Kidney tubule cell (primary cell): Measurements from ENCODE around the gene FGF9.

ENCODE experiments used
- DNase-seq: peaks from one replicate; pipeline ENCODE4 v3.0.0-alpha.2; 2018; ENCODE audit warnings: low spot score

FGF9 gene

DNA sequence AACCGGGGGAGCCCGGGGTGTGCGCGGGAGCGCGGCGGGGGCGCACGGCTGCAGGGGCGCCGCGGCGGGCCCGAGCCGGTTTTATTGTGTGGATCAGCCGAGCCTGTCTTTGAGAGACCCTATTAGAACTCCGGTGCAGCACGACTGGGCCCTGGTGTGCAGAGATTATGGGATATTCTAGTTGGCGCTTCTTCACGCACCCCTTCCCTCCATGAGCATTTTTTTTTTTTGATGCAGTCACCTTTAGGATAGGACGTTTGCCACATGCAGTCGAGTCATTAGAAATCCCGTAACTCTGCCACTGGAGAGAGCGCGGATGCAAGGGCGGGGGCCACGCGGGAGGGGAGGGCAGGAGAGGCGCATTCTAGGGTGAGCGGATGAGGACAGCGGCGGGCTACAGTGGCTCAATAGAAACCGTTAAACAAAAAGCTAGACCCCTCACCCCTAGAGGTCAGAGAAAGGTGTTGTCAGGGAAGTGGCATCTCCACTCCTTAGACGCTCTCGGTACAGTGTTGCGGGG is 3.7 kb downstream of the FGF9 start:
- DNase-seq: no peak

DNA sequence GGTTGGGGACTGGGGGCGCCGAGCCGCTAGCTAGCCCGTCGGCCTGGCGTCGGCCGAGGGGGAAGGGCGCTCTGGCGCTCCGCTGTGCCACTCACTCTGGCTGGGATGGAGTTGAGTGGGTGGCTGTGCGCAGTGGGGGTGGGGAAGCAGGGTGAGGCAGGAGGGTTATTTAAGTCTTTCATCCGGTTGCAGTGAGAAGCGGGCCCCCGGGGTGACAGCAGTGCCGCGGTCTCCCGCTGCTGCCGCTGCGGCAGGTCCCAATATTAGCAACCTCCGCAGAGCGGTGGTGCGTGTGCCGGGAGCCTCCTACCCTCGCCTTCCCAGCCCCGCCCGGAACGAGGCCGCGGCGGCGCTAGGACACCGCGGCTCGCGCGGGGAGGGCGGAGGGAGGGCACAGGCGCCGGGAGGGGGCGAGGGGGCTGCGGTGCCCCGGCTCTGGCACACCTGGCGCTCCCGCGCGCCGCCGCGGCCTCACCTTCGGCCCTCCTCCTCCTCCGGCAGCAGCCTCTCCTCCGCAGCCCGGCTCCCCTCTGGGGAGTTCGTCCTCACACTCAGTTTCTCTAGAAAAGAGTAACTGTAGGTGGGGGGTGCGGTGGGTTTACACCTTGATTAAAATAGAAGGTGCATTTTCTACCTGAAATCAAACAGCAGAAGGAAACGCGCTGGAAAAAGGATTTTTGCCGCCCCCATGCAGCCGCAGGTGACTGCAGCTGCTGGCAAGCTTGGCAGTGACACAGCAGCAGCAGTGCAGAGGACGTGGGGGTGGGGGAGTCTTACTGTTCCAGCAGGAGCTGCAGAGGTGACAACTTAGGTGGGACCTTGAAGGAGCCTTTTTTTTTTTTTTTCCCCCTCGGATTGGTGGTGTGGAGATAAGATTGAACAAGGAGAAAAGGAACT is 4.5 kb downstream of the FGF9 start:
- peak; percentile 23 for DNase-seq

GRCh38 chr13:21676611-21677021 is 5.7 kb downstream of the FGF9 start:
- DNase-seq: peak; percentile 71

- no peak for DNase-seq
Observed at GRCh38 chr13:21677075-21677623, 6.3 kb downstream of the FGF9 start.

DNA sequence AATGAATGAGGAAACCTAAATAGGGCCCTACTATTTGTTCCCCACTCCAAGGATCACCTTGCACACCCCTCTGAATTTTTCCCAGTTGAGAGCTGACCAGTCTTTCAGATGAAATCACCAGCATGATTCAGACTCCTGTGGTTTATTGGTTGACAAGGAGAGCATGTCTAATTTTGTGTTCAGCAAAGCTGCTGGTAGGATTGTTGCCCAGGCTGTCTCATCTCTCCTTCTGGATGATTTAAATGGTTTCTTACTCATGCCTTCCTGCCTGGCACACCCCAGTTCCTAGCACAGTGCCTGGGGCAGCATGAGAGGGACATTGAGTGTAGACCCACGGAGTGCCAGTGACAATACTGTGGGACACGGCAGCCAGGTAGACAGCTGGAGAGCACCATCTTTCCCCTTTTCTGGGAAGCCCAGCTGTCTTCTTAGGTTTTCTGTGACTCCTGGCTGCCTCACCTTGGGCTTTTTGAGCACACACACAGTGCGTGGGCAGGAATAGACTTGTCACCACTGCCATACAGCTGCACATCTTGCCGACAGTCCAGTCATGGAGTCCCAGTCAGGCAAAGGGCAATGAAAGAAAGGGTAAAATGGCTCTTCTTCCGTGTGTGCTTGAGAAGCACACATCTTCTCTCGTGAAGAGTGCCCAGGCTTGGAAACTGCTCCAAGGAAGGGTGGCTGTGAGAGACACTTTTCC is 12.3 kb downstream of the FGF9 start:
- DNase-seq: peak; percentile 97

GRCh38 chr13:21684576-21684975 is 13.7 kb downstream of the FGF9 start:
- DNase-seq: peak; percentile 52

DNA sequence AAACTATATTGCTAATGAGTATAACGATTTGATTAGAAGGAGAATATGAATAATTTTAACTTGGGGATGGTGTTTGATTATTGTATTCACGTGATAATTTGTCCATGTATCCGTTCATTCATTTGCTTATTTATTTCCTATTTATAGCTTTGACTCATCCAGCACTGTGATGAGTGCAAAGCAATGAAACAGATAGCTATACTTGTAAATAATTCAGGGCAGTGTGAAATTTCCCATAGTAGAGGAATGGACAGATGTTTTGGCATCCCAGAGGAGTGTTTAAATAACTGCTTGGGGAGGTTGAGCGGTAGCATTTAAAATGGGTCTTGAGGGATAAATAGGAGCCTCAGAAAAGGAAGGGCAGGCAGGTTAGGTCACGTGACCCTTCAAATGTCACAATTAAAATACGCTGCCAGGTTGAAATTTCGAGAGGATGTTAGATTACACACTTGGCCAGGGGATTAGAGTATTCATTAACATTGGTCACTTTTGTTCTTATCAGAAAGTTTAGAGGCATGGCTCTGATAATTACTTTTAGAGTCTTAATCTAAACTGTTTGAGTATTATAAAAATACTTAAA is 14.7 kb downstream of the FGF9 start:
- DNase-seq: no peak

DNA sequence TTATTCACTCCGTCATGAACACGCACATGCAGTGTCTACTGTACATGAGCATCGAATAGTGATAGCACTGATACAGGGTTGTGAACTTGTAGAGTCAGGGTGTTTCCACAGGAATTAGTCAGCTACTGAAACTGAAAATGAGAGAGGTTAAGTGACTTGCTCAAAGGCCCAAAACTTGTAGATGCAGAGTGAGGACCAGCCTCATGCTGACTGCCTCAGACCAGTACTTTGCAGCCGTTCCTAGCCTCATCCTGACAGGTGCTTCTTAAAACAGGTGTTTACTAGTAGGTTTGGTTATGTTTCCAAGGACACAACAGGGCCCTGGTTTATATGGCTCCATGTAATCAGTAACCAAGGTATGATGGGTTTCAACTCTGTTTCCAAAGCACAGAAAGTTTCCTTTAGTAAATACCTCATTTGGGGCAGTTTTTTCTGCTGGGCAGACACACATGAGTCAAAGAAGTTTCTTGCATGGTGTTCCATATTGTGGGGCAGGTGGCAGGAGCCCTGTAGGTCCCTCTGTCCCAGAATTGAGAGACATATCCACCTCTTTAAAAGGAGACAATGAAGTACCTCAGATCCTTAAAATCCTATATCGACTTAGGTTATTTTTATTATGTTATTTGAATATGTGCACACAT is 16.0 kb downstream of the FGF9 start:
- DNase-seq: peak; percentile 60

DNA sequence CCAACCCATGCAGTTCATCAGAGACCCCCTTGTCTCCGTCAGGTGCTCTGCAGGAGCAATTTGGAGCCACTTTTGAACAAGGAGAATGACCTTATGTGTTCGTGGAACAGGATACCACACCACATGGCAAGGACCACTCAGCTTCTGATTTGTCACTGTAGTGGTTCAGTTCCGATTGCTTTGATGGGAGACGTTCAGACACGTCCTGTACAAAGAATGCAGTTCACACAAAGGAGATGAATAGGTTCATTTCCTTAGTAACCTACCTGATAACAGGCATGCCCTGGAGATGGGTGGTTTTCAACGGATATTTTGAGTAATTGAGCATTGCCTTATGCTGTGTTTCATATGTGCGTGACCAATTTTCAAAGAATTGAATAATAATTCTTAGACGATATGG is 17.2 kb downstream of the FGF9 start:
- DNase-seq: peak; percentile 63

DNA sequence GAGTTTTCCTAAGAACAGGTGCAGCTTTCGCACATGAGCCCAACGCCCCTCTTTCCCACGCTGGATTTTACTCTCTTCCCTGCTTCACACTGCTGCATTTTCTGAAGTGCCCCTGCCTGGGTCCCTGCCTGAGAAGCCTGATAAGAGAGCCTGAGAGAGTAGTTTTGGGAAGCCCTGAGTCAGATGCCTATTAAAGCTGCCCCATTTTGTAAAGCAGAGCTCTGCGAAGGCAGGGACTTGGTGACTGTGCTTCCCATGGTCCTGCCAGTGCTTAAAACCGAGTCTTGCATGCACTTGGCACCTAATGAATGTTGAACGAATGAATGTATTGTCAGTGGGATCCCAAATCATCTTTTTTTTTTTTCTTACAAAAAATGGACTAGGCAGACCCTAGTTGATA is 18.2 kb downstream of the FGF9 start:
- DNase-seq: no peak

GRCh38 chr13:21690955-21691354 is 20.1 kb downstream of the FGF9 start:
- no peak for DNase-seq

DNA sequence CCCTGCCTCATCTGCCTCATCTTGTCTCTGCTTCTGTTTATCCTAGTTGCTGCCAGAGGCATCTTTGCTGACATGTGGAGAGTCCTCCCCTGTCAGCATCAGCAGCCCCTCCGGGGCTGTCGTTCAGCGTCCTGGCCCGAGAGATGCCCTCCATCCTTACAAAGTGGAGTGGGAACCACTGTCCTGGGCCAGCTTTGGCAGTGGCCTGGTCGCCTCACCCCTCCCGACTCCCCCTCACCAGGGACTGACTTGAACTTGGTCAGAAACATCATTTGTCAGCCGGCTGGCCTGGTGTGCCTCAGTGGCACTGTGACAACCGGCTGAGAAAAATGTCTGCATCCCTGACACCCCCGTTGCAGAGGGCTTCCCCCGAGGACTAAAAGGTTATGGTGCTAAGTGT is 20.6 kb downstream of the FGF9 start:
- DNase-seq: no peak

DNA sequence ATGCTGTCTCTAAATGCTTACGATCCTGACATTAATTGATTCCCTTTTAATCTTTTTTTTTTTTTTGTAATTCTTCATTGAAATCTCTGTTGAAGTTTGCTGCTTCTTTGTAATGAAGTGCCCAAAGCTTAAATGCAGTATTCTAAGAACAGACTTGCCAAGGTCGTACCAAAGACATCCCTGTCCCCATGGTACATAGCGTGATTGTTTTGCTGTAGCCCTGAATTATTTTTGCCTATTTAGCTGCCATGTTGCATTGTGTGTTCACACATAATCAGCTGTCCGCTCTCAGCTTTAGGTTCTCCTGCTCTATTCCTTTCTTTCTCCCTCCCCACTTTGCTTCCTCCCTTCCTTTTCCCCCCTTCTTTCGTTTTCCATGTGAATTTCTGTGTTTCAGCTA is 21.1 kb downstream of the FGF9 start:
- no peak for DNase-seq

DNA sequence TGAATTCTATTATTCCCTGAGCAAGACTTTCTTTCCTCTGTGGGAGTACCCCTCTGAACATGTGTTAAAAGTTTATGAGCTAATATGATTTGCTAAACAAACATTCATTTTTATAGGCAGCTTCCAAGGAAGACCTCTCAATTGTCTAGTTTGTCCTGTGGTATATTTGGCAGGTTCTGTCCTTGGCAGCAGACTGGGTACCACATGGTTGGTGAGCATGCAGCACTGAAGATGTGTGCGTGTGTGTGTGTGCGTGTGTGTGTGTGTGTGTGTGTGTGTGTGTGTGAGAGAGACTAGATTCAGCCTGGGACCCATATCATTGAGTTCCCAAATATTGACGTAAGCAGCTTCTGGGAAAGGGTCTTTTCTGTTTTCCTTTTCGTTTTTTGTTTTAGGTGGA is 24.0 kb downstream of the FGF9 start:
- no peak for DNase-seq

DNA sequence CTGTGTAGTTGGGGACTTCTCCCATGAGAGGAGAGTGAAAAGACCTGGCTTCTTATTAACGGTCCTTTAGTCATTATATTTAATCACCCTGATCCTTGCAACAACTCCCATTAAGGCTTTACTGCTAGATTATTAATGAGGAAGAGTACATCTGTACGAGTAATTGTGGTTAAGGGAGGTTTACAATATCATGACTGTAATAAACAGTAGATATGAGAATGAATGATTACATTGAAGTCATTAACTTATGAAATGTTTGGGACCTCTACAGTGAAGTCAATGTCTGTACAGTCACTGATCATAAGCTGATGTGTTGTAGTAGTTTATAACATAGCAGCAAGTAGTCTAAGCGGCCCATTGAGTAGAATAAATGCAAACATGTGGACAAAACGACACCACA is 24.7 kb downstream of the FGF9 start:
- DNase-seq: no peak

DNA sequence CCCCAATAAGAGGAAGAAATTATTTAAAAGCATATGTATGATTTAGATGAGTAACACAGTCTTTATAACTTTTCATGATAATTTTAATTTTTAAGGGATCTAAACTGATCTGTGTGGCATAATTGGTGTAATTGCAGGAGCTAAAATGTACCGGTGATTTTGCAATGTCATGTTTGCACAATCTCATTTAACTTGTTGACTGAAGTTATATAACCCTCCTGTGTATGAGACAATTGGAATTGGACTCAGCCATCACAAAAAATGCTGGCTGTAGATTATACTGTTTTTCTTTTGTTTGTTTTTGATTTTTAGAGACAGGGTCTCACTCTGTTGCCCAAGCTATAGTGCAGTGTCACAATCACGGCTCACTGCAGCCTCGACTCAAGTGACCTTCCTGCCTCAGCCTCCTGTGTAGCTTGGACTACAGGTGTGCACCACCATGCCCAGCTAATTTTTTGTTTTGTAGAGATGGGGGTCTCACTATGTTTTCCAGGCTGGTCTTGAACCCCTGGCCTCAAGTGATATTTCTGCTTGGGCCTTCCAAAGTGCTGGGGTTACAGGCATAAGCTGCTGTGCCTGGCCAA is 26.1 kb downstream of the FGF9 start:
- no peak for DNase-seq

DNA sequence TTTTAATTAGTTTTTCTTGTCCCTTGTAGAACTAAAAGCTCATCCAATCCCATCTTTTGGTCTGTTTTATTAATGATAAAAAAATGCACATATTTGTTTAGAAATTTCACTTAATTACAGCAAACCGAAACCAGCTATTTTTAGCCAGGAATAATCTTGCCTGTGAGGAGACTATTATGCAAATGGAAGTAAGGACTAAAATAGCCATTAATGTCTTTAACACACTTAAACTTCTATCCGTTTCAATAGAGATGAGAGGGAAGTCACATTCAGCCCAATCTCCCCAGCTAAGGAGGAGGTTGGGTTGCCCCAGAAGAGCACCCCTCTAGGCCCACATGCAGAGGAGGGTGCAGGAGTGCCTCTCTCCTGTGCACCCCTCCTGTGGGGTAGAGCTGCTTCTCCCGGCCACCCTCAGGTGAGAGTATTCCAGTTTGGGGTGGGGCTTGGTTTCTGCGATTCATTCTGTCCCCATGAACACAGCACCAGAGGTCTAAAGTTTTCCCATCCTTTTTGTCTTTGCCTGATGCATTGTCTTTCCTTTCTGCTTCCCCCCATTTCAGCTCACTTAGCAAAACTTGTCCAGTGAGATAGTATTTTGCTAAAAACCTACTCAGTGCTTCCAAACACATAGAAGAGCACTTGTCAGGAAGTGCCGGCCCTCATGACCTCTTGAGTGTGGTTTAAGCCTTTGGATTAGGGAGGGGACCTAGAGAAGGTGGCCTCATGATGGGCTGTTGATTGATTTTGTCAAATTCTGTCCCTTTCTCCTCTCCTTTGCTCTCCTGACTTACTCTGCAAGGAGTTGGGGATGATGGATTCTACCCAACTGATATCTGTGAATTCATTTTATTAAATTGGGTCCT is 28.2 kb downstream of the FGF9 start:
- no peak for DNase-seq

- no peak for DNase-seq
Observed at GRCh38 chr13:21701460-21701859, 30.6 kb downstream of the FGF9 start.

DNA sequence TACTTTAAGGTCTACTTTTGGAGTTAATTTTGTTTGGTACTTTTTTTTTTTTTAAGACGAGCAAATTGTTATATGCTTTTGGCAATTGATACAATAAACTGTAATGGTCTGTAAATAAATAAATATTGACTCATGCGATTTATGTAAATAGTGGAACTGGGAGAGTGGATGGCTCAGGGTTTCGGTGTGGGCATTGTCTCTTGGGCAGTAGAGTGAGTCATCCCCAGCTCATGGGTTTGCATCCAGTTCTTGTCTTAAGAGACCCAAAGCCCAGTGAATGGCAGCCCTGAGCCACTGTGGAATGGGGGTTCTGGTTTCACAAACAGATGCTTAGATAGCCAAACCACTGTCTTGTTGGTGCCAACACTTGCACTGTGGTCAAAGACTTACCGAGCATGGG is 33.0 kb downstream of the FGF9 start:
- peak; percentile 20 for DNase-seq

DNA sequence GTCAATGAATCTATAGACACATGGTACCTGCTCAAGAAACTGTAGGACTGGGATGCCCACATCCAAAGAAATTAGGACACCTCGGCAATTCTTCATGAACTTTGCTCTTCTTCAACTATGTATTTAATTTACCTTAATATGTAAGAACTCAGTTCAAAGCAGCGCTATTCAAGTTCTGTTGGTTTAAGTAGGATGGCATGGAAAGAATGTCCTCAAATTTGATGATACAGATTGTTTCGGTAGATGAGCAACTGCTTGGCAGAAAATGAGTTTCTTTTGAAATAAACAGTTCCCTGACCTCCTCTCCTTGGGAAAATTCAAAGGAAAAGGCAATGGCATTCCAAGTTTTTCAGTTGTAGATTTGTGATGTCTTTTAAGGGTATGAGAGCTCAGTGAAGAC is 36.7 kb downstream of the FGF9 start:
- no peak for DNase-seq

- no peak for DNase-seq
Observed at GRCh38 chr13:21709697-21710096, 38.8 kb downstream of the FGF9 start.
